BJ (cell line): ENCODE data around the gene RENBP. TPM values are rescaled to one million over a fixed set of nuclear protein-coding genes. Genes with fewer than 3 reads are reported as not detected.

Source experiments
- CTCF ChIA-PET: fragments of 350-600 bp; formaldehyde crosslinking; extraction: SDS; loops from one replicate; lab custom pipeline; 2021; ENCODE audit warnings: antibody characterized with exemption, inconsistent platforms; lab: Yijun Ruan, JAX
- POLR2A ChIA-PET: fragments of 300-600 bp; sonication (Branson Sonifier 250); formaldehyde crosslinking; extraction: SDS; loops from one replicate; lab custom pipeline; 2021; ENCODE audit warnings: antibody characterized with exemption; lab: Charles Lee
- DNase-seq: peaks from one replicate; pipeline ENCODE4 v3.0.0-alpha.2; 2011; ENCODE audit warnings: low read depth
- H3K27me3 ChIP-seq: 2 replicates; pipeline ENCODE4 v1.6.0; 2011; ENCODE audit warnings: low read length; ENCODE audit not compliant: control insufficient read depth, insufficient read depth
- H3K36me3 ChIP-seq: 2 replicates; pipeline ENCODE4 v1.5.1; 2011; ENCODE audit warnings: low read length; ENCODE audit not compliant: control insufficient read depth, insufficient read depth
- H3K4me3 ChIP-seq: 2 replicates; pipeline ENCODE4 v1.5.1; 2011; ENCODE audit warnings: low read depth, mild to moderate bottlenecking, control low read depth, low read length
- polyA plus RNA-seq: library from polyadenylated mRNA; depleted of rRNA; stranded (reverse); fragments of >200 nt; gene quantifications from 2 replicates; pipeline ENCODE4 v1.2.3, GENCODE V29; 2011
- TF ChIP-seq, protein P1 (sequence below): IDR thresholded peaks from 2 replicates; pipeline ENCODE4 v1.5.1; 2011; ENCODE audit warnings: low read depth, mild to moderate bottlenecking, control low read depth, inconsistent platforms, low read length, moderate library complexity; ENCODE audit not compliant: insufficient read depth

The RENBP gene
- polyA plus RNA-seq, 1 experiment: 0.43 TPM

GRCh38 chrX:153969904-153970356 lies 25.5 kb upstream of the RENBP start:
- Histone ChIP-seq H3K4me3 (peak overlapping the region; percentile 75), H3K27me3 (no peaks in the 10 kb centered on the region), H3K36me3 (no peaks in the 10 kb centered on the region)
- CTCF ChIA-PET: interaction anchor here (0.7 to 4.7 kb wide), 6 partner anchors 9 to 141 kb away, joined by 3 to 19 read pairs (median 3); no protein-coding TSS in a partner anchor
- TF ChIP-seq, protein P1, sequence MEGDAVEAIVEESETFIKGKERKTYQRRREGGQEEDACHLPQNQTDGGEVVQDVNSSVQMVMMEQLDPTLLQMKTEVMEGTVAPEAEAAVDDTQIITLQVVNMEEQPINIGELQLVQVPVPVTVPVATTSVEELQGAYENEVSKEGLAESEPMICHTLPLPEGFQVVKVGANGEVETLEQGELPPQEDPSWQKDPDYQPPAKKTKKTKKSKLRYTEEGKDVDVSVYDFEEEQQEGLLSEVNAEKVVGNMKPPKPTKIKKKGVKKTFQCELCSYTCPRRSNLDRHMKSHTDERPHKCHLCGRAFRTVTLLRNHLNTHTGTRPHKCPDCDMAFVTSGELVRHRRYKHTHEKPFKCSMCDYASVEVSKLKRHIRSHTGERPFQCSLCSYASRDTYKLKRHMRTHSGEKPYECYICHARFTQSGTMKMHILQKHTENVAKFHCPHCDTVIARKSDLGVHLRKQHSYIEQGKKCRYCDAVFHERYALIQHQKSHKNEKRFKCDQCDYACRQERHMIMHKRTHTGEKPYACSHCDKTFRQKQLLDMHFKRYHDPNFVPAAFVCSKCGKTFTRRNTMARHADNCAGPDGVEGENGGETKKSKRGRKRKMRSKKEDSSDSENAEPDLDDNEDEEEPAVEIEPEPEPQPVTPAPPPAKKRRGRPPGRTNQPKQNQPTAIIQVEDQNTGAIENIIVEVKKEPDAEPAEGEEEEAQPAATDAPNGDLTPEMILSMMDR: no peak
- POLR2A ChIA-PET: no interaction called here
- DNase-seq: no peak

DNA sequence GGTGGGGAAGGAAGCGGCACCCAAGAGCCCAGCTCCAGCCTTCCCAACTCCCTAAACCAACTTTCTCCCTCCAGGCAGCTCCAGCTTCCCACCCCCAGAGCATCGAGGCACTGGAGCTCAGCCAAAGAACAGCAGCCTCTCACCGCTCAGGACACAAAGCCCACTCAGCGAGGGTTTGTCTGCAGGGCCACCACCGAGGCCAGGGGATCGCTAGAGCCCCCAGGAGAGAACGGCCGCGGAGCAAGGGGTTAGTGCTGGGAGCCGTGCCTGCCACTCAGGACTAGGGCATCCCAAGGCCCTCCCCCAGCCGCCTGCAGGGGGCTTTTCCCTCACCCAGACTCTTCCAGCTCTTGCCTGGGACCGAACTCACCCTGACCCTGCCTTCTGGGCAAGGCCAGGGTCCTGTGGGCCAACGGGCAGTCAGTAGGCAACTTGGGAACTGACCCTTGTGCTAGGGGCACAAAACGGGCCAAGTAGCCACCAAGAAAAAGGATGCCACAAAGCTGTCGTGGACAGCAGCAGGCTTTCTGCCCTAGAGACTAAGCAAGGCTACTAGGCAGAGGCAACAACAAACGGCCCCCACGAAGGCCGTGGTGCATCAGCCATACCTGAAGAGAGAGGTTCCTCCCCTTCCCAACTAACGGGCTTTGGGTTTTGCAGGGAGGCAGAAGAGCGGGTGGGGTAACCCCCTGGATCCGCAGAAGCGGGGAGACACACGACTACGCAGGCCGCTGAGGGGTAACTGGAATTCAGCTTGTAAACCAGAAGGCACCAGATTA lies 24.9 kb upstream of the RENBP start:
- TF ChIP-seq, protein P1: no peak
- ChIA-PET POLR2A (no interaction called here), CTCF (interaction anchor here (1.1 to 4.7 kb wide), 5 partner anchors 8 to 77 kb away, joined by 3 to 19 read pairs (median 3); no protein-coding TSS in a partner anchor)
- Histone ChIP-seq H3K4me3 (peak overlapping the region; percentile 75), H3K27me3 (no peaks in the 10 kb centered on the region), H3K36me3 (no peaks in the 10 kb centered on the region)
- DNase-seq: no peak

- ChIA-PET POLR2A (no interaction called here), CTCF (interaction anchor here (1.4 to 4.7 kb wide), 2 partner anchors 22 to 46 kb away, joined by 5 to 19 read pairs; no protein-coding TSS in a partner anchor)
- peaks cover 3% of the 10 kb centered on the region for H3K36me3 ChIP-seq
- no peaks in the 10 kb centered on the region for H3K27me3 ChIP-seq
- peak overlapping the region; percentile 75 for H3K4me3 ChIP-seq
- DNase-seq: no peak
- TF ChIP-seq, protein P1: peak; percentile 11; the same call in 1 of the 2 replicates
These were observed 24.3 kb upstream of the RENBP start for GRCh38 chrX:153968754-153969124.

DNA sequence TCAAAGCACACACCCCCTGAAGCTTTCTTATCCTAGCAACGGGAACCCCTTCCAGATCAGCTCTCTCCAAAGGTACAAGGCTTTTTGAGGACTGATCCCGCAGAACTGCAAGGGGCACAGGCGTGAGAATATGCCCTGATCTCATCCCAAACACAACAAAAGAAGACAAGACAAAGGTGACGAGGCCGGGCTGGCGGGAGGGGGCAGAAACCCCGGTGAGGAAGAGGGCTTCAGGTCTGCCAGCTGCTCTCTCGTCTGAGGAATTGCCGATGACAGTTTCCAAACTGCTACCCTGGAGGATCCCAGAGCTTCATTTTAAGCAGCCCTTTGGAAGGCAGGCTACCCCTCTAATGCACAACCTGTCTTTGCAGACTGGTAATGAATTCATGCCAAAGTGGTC lies 23.8 kb upstream of the RENBP start:
- peak overlapping the region; percentile 75 for H3K4me3 ChIP-seq
- TF ChIP-seq, protein P1: no peak
- POLR2A ChIA-PET: no interaction called here
- H3K27me3 ChIP-seq: no peaks in the 10 kb centered on the region
- DNase-seq: no peak
- peaks cover 8% of the 10 kb centered on the region for H3K36me3 ChIP-seq
- CTCF ChIA-PET: interaction anchor here (1.7 to 4.7 kb wide), 2 partner anchors 18 to 21 kb away, joined by 5 to 19 read pairs; no protein-coding TSS in a partner anchor

DNA sequence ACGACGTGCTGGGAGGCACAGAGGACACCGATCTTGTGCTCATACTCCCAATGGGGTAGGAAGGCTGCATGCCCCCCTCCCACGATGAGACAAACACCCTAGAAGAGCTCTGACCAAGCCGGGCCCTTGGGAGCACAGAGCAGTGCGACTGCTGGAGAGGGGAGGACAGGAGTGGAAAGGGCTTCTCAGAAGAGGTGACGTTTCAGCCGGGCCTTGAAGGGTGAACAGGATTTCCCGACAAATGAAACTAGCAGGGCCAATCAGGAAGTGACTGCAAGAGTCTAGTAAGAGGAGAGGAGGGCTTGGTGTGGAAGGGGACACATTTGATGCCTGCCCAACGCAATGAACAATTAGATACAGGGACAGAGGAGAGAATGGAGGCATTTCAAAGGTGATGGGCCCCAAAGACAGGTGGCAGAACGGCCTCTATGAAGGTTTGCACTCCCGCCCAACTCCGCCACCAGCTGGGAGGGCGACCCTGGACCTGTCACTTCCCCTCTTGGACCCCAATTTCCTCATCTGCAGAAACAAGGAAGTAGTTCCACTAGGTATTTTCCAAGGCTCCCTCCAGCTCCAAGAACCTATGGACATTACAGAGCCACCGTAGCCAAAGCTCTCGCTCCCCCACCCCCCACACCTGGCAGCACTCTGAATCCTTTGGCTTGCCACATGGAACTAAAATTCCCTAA lies 23.2 kb upstream of the RENBP start:
- H3K4me3 ChIP-seq: no peak overlapping the region
- no peak for DNase-seq
- TF ChIP-seq, protein P1: no peak
- ChIA-PET CTCF (interaction anchor here (1.7 to 4.7 kb wide), 2 partner anchors 17 to 21 kb away, joined by 5 to 19 read pairs; no protein-coding TSS in a partner anchor), POLR2A (no interaction called here)
- peaks cover 9% of the 10 kb centered on the region for H3K36me3 ChIP-seq
- H3K27me3 ChIP-seq: no peaks in the 10 kb centered on the region
